IMR-90 (cell line): ENCODE data around the gene COL20A1. TPM values are rescaled to one million over a fixed set of nuclear protein-coding genes. Genes with fewer than 3 reads are reported as not detected.

ENCODE experiments used
- ATAC-seq: fragments of 200-7000 bp; cut with Tn5 transposase; 2 replicates; pipeline ENCODE4 v1.9.1; 2020; ENCODE audit warnings: low read depth, mild to moderate bottlenecking, moderate library complexity
- BruUV-seq: library from RNA; stranded (reverse); fragments of 400-500 nt; replicated peaks from 2 replicates; lab custom pipeline; 2021; lab: Mats Ljungman, UMichigan
- CTCF ChIA-PET: fragments of 300-600 bp; formaldehyde crosslinking; extraction: SDS; loops from one replicate; lab custom pipeline; 2021; ENCODE audit warnings: antibody characterized with exemption; lab: Yijun Ruan, JAX
- POLR2A ChIA-PET: fragments of 300-600 bp; sonication (Branson Sonifier 250); formaldehyde crosslinking; loops from one replicate; lab custom pipeline; 2022; ENCODE audit warnings: antibody characterized with exemption; ENCODE audit not compliant: unreplicated experiment; lab: Charles Lee
- DNase-seq: peaks from one replicate; pipeline ENCODE4 v3.0.0; 2013
- H2AFZ ChIP-seq: replicated peaks from 2 replicates; pipeline ENCODE3; 2013; ENCODE audit warnings: low read length, mild to moderate bottlenecking; ENCODE audit not compliant: poor library complexity
- H2AK5ac ChIP-seq: 2 replicates; pipeline ENCODE4 v1.6.1; 2013; ENCODE audit warnings: low read depth, low read length, inconsistent platforms
- H2AK9ac ChIP-seq: replicated peaks from 2 replicates; pipeline ENCODE3; 2013; ENCODE audit warnings: mild to moderate bottlenecking, low read depth, low read length, moderate library complexity; ENCODE audit not compliant: poor library complexity
- H2BK120ac ChIP-seq: 2 replicates; pipeline ENCODE4 v1.6.1; 2013; ENCODE audit warnings: low read depth, low read length, inconsistent platforms
- H2BK15ac ChIP-seq: 3 replicates; pipeline ENCODE4 v1.6.1; 2013; ENCODE audit warnings: low read depth, low read length, inconsistent platforms
- H2BK20ac ChIP-seq: 2 replicates; pipeline ENCODE4 v1.6.1; 2013; ENCODE audit warnings: low read depth, mild to moderate bottlenecking, inconsistent platforms, low read length, moderate library complexity
- H2BK5ac ChIP-seq: 2 replicates; pipeline ENCODE4 v1.6.1; 2013; ENCODE audit warnings: mild to moderate bottlenecking, low read depth, low read length, inconsistent platforms; ENCODE audit not compliant: poor library complexity, severe bottlenecking
- H3K14ac ChIP-seq: replicated peaks from 2 replicates; pipeline ENCODE4 v1.6.1; 2013; ENCODE audit warnings: low read depth, low read length, inconsistent platforms
- H3K18ac ChIP-seq: 2 replicates; pipeline ENCODE4 v1.6.1; 2013; ENCODE audit warnings: low read depth, low read length, control low read depth
- H3K23ac ChIP-seq: 2 replicates; pipeline ENCODE4 v1.6.1; 2013; ENCODE audit warnings: low read depth, low read length, inconsistent platforms
- H3K27ac ChIP-seq: 2 replicates; pipeline ENCODE4 v1.5.1; 2013; ENCODE audit warnings: mild to moderate bottlenecking, control low read depth, low read length; ENCODE audit not compliant: insufficient read depth
- H3K27me3 ChIP-seq: 2 replicates; pipeline ENCODE4 v1.6.1; 2013; ENCODE audit warnings: low read length; ENCODE audit not compliant: control insufficient read depth, insufficient read depth
- H3K36me3 ChIP-seq: 2 replicates; pipeline ENCODE4 v1.6.1; 2013; ENCODE audit warnings: low read length, mixed read lengths; ENCODE audit not compliant: control insufficient read depth, insufficient read depth
- H3K4ac ChIP-seq: 2 replicates; pipeline ENCODE4 v1.6.1; 2013; ENCODE audit warnings: low read depth, low read length, inconsistent platforms
- H3K4me1 ChIP-seq: 2 replicates; pipeline ENCODE4 v1.6.1; 2013; ENCODE audit warnings: low read length, mixed read lengths; ENCODE audit not compliant: control insufficient read depth, insufficient read depth
- H3K4me2 ChIP-seq: 2 replicates; pipeline ENCODE4 v1.6.1; 2013; ENCODE audit warnings: low read depth, mild to moderate bottlenecking, control low read depth, low read length, moderate library complexity
- H3K4me3 ChIP-seq: 2 replicates; pipeline ENCODE4 v1.5.1; 2013; ENCODE audit warnings: low read depth, mild to moderate bottlenecking, control low read depth, low read length, moderate library complexity; ENCODE audit not compliant: insufficient read depth
- H3K56ac ChIP-seq: 2 replicates; pipeline ENCODE4 v1.6.1; 2013; ENCODE audit warnings: low read length, inconsistent platforms; ENCODE audit not compliant: insufficient read depth; ENCODE audit errors: extremely low read depth
- H3K79me1 ChIP-seq, 2 experiments: 2 replicates each; pipeline ENCODE4 v1.6.1; 2013; ENCODE audit warnings: low read length in 2 of 2, inconsistent platforms in 1 of 2, low read depth in 1 of 2
- H3K9ac ChIP-seq: 2 replicates; pipeline ENCODE4 v1.6.1; 2013; ENCODE audit warnings: low read depth, low read length, control low read depth
- H3K9me1 ChIP-seq: 2 replicates; pipeline ENCODE4 v1.6.1; 2013; ENCODE audit warnings: low read length, inconsistent platforms; ENCODE audit not compliant: insufficient read depth
- H3K9me3 ChIP-seq: 2 replicates; pipeline ENCODE4 v1.6.1; 2013; ENCODE audit warnings: low read length; ENCODE audit not compliant: control insufficient read depth, insufficient read depth
- H4K20me1 ChIP-seq: 2 replicates; pipeline ENCODE4 v1.6.1; 2013; ENCODE audit warnings: low read length, inconsistent platforms; ENCODE audit not compliant: insufficient read depth
- H4K5ac ChIP-seq: 2 replicates; pipeline ENCODE4 v1.6.1; 2013; ENCODE audit warnings: mild to moderate bottlenecking, low read depth, low read length, control low read depth
- H4K8ac ChIP-seq, 2 experiments: 2 replicates each; pipeline ENCODE4 v1.6.1; 2013; ENCODE audit warnings: low read depth in 2 of 2, low read length in 2 of 2, control low read depth in 1 of 2, inconsistent platforms in 1 of 2
- H4K91ac ChIP-seq: 2 replicates; pipeline ENCODE4 v1.6.1; 2013; ENCODE audit warnings: low read depth, low read length, inconsistent platforms; ENCODE audit not compliant: insufficient read depth
- BHLHE40 ChIP-seq: fragments of 150-350 bp; IDR thresholded peaks from 2 replicates; pipeline ENCODE4 v1.6.1; 2016; ENCODE audit warnings: mild to moderate bottlenecking, low read depth, low read length
- CHD1 ChIP-seq: IDR thresholded peaks from 2 replicates; pipeline ENCODE4 v1.6.1; 2012; ENCODE audit warnings: low read depth, low read length, improper control_type of control experiment
- CTCF ChIP-seq: conservative IDR thresholded peaks from 2 replicates; pipeline ENCODE4 v1.5.1; 2012; ENCODE audit warnings: mild to moderate bottlenecking, low read depth, low read length, improper control_type of control experiment
- ELK1 ChIP-seq: fragments of 150-350 bp; IDR thresholded peaks from 2 replicates; pipeline ENCODE4 v1.6.1; 2016; ENCODE audit warnings: low read depth, mild to moderate bottlenecking, low read length, moderate library complexity, borderline replicate concordance
- FOS ChIP-seq: fragments of 150-350 bp; IDR thresholded peaks from 2 replicates; pipeline ENCODE4 v1.6.1; 2016; ENCODE audit warnings: low read depth, low read length
- MAZ ChIP-seq: IDR thresholded peaks from 2 replicates; pipeline ENCODE4 v1.6.1; 2012; ENCODE audit warnings: low read depth, mild to moderate bottlenecking, low read length, improper control_type of control experiment, moderate library complexity, borderline replicate concordance
- MXI1 ChIP-seq: IDR thresholded peaks from 2 replicates; pipeline ENCODE4 v1.6.1; 2012; ENCODE audit warnings: low read depth, mild to moderate bottlenecking, low read length, moderate library complexity, borderline replicate concordance
- POLR2A ChIP-seq: IDR thresholded peaks from 2 replicates; pipeline ENCODE4 v1.6.1; 2012; ENCODE audit warnings: mild to moderate bottlenecking, low read depth, low read length
- RCOR1 ChIP-seq: IDR thresholded peaks from 2 replicates; pipeline ENCODE4 v1.6.1; 2012; ENCODE audit warnings: mild to moderate bottlenecking, low read length, improper control_type of control experiment; ENCODE audit not compliant: insufficient replicate concordance
- RFX5 ChIP-seq: IDR thresholded peaks from 2 replicates; pipeline ENCODE4 v1.8.0; 2012; ENCODE audit warnings: low read depth, mild to moderate bottlenecking, low read length, moderate library complexity
- SMC3 ChIP-seq: fragments of 150-350 bp; IDR thresholded peaks from 2 replicates; pipeline ENCODE4 v1.6.1; 2016; ENCODE audit warnings: low read depth, mild to moderate bottlenecking, antibody characterized with exemption, low read length, moderate library complexity
- WGBS, 2 experiments: methylation state at CpG; one replicate each; pipeline versions ENCODE4 v1.1.5 to v1.1.7; 2013; ENCODE audit warnings: missing lambda C conversion rate in 2 of 2; ENCODE audit not compliant: insufficient read length in 1 of 2; ENCODE audit errors: extremely low coverage in 2 of 2; 5-methylcytosine and 5-hydroxymethylcytosine counted together
- dilution Hi-C: fragments of 300-500 bp; cut with HindIII; formaldehyde crosslinking; loops from one replicate; pipeline ENCODE4 v1.14.3; 2018; ENCODE audit warnings: low sequenced_read_pairs; ENCODE audit not compliant: unreplicated experiment
- in situ Hi-C: fragments of 300-500 bp; cut with MboI; formaldehyde crosslinking; loops from 3 replicates; pipeline ENCODE4 v1.14.3; 2019; ENCODE audit warnings: low sequenced_read_pairs, inconsistent platforms, mixed read lengths
- intact Hi-C: fragments of 100-400 bp; cut with micrococcal nuclease; formaldehyde crosslinking; loops from 2 replicates; pipeline ENCODE4 v1.10.0; 2022
- polyA plus RNA-seq, 3 experiments: library from polyadenylated mRNA; depleted of rRNA; stranded (reverse); fragments of >200 nt; gene quantifications; 2 replicates each; pipeline ENCODE4 v1.2.3, GENCODE V29; 2012; ENCODE audit warnings: low replicate concordance in 1 of 3
- total RNA-seq: library from RNA; depleted of rRNA; stranded (reverse); fragments of >200 nt; gene quantifications from 2 replicates; pipeline ENCODE4 v1.2.3, GENCODE V29; 2012

COL20A1 gene
- total and polyA plus RNA-seq, 2 of the 4 experiments (the other 2 are of a cell fraction): not detected

GRCh38 chr20:63309261-63310071 lies 16.5 kb downstream of the COL20A1 start (continued):
- TF ChIP-seq MAZ: no peak
- no peak for TF ChIP-seq POLR2A

GRCh38 chr20:63310265-63310991 lies 17.4 kb downstream of the COL20A1 start:
- no TSS peak for BruUV-seq
- ChIA-PET CTCF (interaction anchor here (0.9 to 3.5 kb wide), 4 partner anchors 30 to 87 kb away, joined by 3 to 30 read pairs (median 5); no protein-coding TSS in a partner anchor), POLR2A (no interaction called here)
- Histone ChIP-seq H2BK20ac (no peak overlapping the region), H4K20me1 (peaks cover 5% of the 10 kb centered on the region; the same call in 1 of the 2 replicates), H2AFZ (no peak overlapping the region), H3K9me3 (no peaks in the 10 kb centered on the region), H2BK120ac (no peak overlapping the region), H3K4me3 (no peak overlapping the region), H3K4me1 (peaks cover 6% of the 10 kb centered on the region; the same call in 1 of the 2 replicates), H3K18ac (no peak overlapping the region), H3K36me3 (no peaks in the 10 kb centered on the region), H2BK15ac (no peak overlapping the region), H4K91ac (no peak overlapping the region), H3K56ac (no peak overlapping the region), H3K23ac (no peak overlapping the region), H2BK5ac (no peak overlapping the region), H3K4ac (no peak overlapping the region), H4K8ac (no peak overlapping the region), H3K27me3 (peaks cover 21% of the 10 kb centered on the region; the same call in 1 of the 2 replicates), H4K5ac (no peak overlapping the region), H2AK9ac (no peak overlapping the region), H3K4me2 (no peak overlapping the region), H3K79me1 (no peaks in the 10 kb centered on the region), H3K27ac (no peak overlapping the region), H3K14ac (no peak overlapping the region), H2AK5ac (no peak overlapping the region), H3K9ac (no peak overlapping the region), H3K9me1 (no peaks in the 10 kb centered on the region)
- DNase-seq: peak; percentile 37
- dilution Hi-C loops: no loop called here
- intact Hi-C loops: no loop called here
- 53% methylated on average over 7 of the region's 20 CpGs; no CpG with 5 or more reads in 1 of the 2 experiments for WGBS, 2 experiments
- in situ Hi-C loops: no loop called here
- ATAC-seq: no peak
- TF ChIP-seq MXI1: no peak
- TF ChIP-seq BHLHE40: no peak
- TF ChIP-seq FOS: no peak
- no peak for TF ChIP-seq POLR2A
- TF ChIP-seq CTCF: no peak
- TF ChIP-seq ELK1: no peak
- no peak for TF ChIP-seq CHD1
- TF ChIP-seq RCOR1: no peak
- no peak for TF ChIP-seq SMC3
- no peak for TF ChIP-seq MAZ
- TF ChIP-seq RFX5: no peak
